Activated CD4-positive, alpha-beta T cell treated with anti-CD3 and anti-CD28 coated beads, Interleukin-2, amount 10 ng/mL, durations not matched to agents 24 days and 14 days (primary cell): ENCODE measurements around the gene PHACTR3. TPM values are rescaled to one million over a fixed set of nuclear protein-coding genes. Genes with fewer than 3 reads are reported as not detected.

Experiments
- DNase-seq: peaks from one replicate; pipeline ENCODE4 v3.0.0; 2022
- H3K27ac Mint-ChIP-seq: one replicate; pipeline ENCODE4 v1.8.0; 2022; ENCODE audit warnings: mild to moderate bottlenecking, mixed read lengths
- H3K27me3 Mint-ChIP-seq: one replicate; pipeline ENCODE4 v1.8.0; 2022; ENCODE audit warnings: mixed read lengths
- H3K36me3 Mint-ChIP-seq: one replicate; pipeline ENCODE4 v1.8.0; 2022; ENCODE audit warnings: low read depth, mild to moderate bottlenecking, mixed read lengths
- H3K4me1 Mint-ChIP-seq: one replicate; pipeline ENCODE4 v1.8.0; 2021; ENCODE audit warnings: mixed read lengths
- H3K4me3 Mint-ChIP-seq: one replicate; pipeline ENCODE4 v1.8.0; 2022; ENCODE audit warnings: mild to moderate bottlenecking, moderate library complexity, mixed read lengths
- H3K9me3 Mint-ChIP-seq: one replicate; pipeline ENCODE4 v1.8.0; 2021; ENCODE audit warnings: mixed read lengths
- intact Hi-C: fragments of 100-400 bp; cut with micrococcal nuclease; formaldehyde crosslinking; loops from one replicate; pipeline ENCODE4 v1.15.1; 2023
- total RNA-seq: library from RNA; stranded (reverse); gene quantifications from 2 replicates; pipeline ENCODE4 v1.2.3, GENCODE V29; 2022

The PHACTR3 gene
- total RNA-seq, 1 donor from 2014 or later = not detected

DNA sequence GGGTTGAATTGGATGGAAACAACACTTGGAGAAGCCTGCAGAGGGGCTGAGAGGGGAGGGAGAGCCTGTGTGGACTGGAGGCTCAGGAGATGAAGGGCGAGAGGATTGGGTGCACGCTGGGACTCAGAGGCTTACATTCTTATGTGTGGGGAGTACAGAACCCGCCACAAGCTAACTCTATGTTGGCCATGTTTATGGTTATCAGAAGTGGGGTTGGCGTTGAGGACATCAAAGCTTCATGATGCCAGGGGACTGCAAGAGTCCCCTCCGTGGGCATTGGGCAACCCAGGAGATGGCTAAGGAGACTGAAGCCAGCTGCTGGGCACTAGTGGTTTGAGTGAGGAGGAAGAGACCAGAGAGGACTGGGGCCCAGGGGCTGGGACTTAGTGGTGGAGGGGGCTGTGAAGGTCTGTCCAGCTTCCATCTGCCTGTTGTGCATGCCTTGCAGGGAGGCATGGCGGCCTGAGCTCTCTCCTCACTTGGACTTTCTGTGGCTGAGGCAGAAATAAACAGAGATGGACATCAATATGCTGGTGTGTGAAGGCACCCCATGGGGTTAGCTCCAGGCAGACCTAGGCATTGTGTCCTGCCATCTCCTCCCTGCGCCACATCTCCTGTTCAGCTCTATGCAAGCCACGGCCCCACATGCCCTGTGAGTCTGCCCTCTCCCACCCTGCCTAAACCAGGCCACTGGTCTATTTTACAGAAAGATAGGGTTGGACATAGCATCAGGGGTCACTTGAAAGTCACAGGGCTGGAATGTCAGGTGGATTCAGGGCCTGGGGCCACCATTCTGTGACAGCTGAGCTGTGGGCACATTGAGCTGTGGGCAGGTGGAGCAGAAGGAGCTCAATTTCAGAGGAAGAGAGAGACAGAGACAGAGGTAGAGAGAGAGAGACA is 61.6 kb downstream of the PHACTR3 start:
- Mint-ChIP-seq H3K9me3 (no peaks in the 10 kb centered on the region), H3K27me3 (no peaks in the 10 kb centered on the region), H3K4me3 (no peak overlapping the region), H3K36me3 (no peaks in the 10 kb centered on the region), H3K27ac (no peak overlapping the region), H3K4me1 (no peaks in the 10 kb centered on the region)
- DNase-seq = no peak
- intact Hi-C loops = no loop called here

DNA sequence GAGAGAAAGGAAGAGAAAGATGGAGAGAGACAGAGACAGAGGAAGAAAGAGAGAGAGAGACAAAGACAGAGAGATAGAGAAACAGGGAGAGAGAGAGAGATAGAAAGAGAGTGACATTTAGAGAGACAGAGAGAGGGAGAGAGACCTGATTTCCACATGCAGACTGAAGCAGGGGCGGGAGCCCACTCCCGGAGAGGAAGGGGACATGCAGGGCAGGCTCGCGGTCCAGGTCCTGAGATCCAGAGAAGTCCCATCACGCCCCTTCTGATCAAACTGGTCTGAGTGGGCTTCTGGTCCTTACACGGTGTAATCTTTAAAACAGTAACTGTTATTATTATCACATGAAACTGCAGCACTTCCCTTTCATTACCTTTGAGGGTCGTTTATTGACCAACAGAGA is 62.2 kb downstream of the PHACTR3 start:
- H3K27ac Mint-ChIP-seq = no peak overlapping the region
- no peak for DNase-seq
- no peaks in the 10 kb centered on the region for H3K9me3 Mint-ChIP-seq
- H3K36me3 Mint-ChIP-seq = no peaks in the 10 kb centered on the region
- intact Hi-C loops = no loop called here
- H3K4me3 Mint-ChIP-seq = no peak overlapping the region
- no peaks in the 10 kb centered on the region for H3K27me3 Mint-ChIP-seq
- H3K4me1 Mint-ChIP-seq = no peaks in the 10 kb centered on the region

DNA sequence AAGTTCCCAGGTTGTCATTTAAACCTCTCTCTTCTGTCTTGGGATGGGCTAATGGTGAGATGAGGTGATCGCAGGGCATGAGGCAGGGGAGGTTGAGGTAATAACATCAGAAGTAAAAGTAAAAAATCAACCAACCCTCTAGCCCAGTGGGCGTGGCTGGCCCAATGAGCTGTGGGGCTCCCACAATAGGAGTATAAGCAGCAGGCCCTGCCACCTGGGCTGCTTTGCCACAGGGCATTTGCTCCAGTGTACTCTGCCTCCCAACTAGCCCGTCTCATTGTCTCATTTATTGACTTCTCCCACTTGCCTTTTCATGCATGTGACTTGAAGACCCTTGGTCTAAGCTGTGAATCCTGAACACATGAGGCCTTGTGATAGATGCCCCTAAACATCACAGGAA is 62.8 kb downstream of the PHACTR3 start:
- no peaks in the 10 kb centered on the region for H3K27me3 Mint-ChIP-seq
- H3K9me3 Mint-ChIP-seq = no peaks in the 10 kb centered on the region
- no peaks in the 10 kb centered on the region for H3K4me1 Mint-ChIP-seq
- no peak overlapping the region for H3K4me3 Mint-ChIP-seq
- H3K36me3 Mint-ChIP-seq = no peaks in the 10 kb centered on the region
- no peak for DNase-seq
- H3K27ac Mint-ChIP-seq = no peak overlapping the region
- intact Hi-C loops = no loop called here

DNA sequence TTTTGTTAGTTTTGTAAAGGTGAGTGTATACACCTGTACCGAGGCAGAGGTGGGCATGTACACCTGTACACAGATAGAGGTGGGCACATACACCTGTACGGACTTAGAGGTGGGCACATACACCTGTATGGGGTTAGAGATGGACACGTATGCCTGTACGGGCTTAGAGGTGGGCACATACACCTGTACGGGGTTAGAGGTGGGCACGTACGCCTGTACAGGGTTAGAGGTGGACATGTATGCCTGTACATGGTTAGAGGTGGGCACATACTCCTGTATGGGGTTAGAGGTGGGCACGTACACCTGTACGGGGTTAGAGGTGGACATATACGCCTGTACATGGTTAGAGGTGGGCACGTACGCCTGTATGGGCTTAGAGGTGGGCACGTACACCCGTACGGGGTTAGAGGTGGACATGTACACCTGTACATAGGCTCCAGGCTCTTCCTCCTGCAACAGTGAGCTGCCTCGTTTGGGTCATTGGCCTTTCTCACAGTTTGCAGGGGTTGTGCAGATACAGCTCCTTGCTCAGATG is 63.7 kb downstream of the PHACTR3 start:
- Mint-ChIP-seq H3K27me3 (no peaks in the 10 kb centered on the region), H3K4me1 (no peaks in the 10 kb centered on the region), H3K9me3 (no peaks in the 10 kb centered on the region), H3K4me3 (no peak overlapping the region), H3K36me3 (no peaks in the 10 kb centered on the region), H3K27ac (no peak overlapping the region)
- DNase-seq = no peak
- intact Hi-C loops = no loop called here

DNA sequence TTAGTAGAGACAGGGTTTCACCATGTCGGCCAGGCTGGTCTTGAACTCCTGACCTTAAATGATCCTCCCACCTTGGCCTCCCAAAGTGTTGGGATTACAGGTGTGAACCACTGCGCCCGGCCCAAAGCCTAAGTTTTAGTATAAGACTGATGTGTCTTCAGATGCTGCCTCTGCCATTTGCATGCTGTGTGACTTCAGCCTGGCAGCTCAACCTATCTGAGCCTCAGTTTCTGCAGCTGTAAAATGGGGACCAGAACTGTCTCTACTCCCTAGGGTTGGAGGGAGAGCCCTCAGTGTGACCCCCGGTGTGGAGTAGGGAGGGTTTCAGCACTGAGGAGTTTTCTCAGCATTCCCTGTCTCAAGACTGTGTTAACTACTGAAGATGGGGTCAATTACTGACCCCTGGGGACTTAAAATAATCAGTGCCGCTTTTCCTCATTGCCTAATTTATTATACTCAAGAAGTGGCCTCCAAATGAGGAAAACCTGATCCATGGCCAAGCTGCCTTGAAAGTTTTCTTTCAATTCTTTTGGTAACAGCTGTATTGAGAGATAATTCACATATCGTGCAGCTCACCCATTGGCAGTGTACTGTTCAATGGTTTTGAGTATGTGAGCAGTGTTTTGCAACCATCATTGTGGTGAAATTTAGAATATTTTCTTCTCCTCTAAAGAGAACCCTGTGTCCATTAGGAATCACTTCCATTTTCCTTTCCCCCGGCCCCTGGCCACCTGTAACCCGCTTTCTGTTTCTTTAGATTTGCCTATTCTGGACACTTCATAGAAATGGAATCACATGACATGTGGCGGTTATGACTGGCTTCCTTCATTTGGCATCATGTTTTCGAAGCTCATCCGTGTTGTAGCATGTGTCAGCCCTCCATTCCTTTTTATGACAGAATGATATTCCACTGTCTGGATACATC is 64.8 kb downstream of the PHACTR3 start:
- DNase-seq = no peak
- intact Hi-C loops = no loop called here
- H3K27me3 Mint-ChIP-seq = no peaks in the 10 kb centered on the region

DNA sequence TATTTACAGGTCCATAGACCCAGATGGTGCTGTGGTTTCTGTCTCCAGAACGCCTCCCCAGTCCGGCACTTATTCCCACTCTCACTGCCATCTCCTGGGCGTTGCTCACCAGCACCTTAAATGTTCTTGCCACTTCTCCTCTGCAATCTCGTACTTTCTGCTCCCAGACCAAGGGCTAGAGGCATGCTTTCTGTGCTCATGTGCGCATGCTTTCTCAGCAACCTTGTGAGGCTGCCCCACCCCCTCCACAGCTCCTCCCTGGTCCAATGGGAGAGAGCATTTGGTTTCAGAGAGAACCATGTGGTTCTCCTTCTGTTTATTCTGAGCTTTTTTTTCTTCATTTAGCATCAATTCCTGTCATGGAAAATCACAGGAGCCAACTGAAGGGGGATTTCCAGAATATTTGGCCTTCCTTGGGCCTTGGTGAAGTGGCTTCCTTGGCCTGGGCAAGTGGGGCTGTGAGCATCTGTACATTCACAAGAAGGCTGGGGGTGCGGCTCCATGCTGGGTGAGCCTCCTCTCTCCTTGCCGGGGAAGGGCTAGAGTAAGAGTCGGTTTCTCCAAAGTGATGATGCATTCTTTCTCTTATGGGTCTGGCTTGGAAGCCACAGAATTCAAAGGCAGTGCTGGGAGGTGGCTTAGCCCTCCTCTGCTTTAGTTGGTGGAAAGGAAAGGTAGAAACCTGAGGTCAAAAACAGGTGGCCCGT is 66.6 kb downstream of the PHACTR3 start:
- Mint-ChIP-seq H3K4me1 (no peaks in the 10 kb centered on the region), H3K27me3 (no peaks in the 10 kb centered on the region), H3K36me3 (no peaks in the 10 kb centered on the region), H3K27ac (no peak overlapping the region), H3K4me3 (no peak overlapping the region), H3K9me3 (no peaks in the 10 kb centered on the region)
- intact Hi-C loops = no loop called here
- no peak for DNase-seq

More for the DNA sequence above, 64.8 kb downstream of the PHACTR3 start:
- Mint-ChIP-seq H3K9me3 (no peaks in the 10 kb centered on the region), H3K4me3 (no peak overlapping the region), H3K4me1 (no peaks in the 10 kb centered on the region), H3K36me3 (no peaks in the 10 kb centered on the region), H3K27ac (no peak overlapping the region)

DNA sequence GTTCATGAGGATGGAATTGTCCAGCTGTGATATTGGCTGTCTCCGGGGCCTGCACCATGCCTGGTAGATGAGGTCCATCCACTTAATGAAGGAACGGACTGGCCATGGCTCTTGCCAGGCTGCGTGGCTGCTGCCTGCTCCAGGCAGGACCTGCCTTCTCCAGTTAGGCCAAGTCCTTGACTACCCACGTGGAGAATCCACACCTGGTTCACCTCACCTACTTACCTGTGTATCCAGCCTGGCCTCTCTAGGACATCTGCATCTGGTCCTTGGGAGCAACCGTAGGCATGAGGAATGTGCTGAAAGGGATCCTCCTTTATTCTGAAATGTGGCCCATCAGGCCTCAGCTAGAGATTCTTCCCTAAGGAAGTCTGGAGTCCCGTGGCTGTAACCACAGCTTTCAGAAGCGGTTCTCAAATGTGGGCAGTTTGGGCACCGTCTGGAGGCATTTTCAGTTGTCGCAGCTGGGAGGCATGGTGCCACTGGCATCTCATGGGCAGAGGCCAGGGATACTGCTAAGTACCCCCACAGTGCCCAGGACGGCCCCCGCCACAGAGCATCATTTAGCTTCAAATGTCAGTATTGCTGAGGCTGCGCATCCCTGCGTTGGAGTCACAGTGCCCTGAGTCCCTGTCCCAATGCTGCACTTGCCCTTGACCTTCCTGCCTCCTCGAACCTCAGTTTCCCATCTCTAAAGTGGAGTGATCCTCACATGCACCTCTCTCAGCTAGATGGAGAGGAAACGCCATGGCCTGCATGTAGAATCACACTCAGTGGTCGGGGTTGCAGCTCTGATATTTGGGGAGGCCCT is 67.5 kb downstream of the PHACTR3 start:
- Mint-ChIP-seq H3K27me3 (no peaks in the 10 kb centered on the region), H3K36me3 (no peaks in the 10 kb centered on the region), H3K27ac (no peak overlapping the region), H3K9me3 (no peaks in the 10 kb centered on the region), H3K4me1 (no peaks in the 10 kb centered on the region), H3K4me3 (no peak overlapping the region)
- DNase-seq = no peak
- intact Hi-C loops = no loop called here

DNA sequence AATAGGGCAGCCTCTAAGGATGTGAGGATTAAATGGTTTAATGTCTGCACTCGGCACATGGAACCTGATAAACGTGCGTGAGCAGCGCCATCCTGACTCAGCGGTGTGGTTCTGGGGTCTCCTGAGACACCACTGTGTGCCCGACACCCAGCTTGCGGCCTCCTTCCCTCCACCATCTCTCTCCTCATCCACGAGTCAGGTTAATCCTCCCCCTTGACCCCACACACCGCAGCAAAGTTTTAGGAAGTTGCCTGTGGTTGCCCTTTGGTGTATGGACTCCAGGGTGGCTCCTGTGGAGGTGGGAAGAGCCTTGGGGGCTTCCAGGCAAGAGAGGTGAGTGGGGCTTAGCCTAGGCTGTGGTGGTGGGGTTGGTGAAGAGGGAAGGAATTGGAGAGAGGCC is 68.2 kb downstream of the PHACTR3 start:
- H3K27ac Mint-ChIP-seq = no peak overlapping the region
- no peaks in the 10 kb centered on the region for H3K4me1 Mint-ChIP-seq
- intact Hi-C loops = no loop called here
- no peak for DNase-seq
- no peaks in the 10 kb centered on the region for H3K9me3 Mint-ChIP-seq
- H3K4me3 Mint-ChIP-seq = no peak overlapping the region
- no peaks in the 10 kb centered on the region for H3K36me3 Mint-ChIP-seq
- no peaks in the 10 kb centered on the region for H3K27me3 Mint-ChIP-seq

DNA sequence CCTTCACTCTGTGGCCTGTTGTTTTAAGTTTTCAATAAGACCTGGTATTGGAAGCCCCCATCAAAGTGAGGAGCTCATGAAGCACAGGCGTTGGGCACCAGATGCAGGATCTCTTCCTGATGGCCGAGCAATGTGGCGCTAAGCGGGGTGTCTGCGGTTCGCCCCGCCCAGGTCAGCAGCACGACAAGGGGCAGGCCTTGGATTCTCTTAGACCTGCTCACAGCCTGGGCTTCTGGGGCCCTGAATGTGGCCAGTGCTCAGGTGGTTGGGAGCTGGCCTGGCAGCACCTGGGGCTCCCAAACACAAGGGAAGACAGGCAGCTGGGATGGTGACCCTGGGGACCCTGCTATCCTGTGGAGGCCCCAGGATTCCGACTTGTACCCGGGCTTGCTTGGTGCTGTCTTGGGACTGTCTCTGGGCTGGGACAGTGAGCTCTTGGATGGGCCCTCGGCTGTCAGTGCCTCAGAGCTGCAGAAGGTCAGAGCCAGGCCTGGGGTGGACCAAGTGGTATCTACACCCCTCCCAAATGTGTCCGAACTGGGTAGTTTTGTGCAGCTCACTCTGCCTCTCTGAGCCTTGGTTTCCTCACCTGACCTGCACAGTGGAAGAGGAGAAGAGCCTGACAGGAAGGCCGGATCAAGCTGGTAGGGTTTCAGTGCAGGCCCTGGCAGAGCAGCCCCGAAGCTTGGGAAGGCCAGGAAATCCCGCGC is 69.1 kb downstream of the PHACTR3 start:
- H3K9me3 Mint-ChIP-seq = no peaks in the 10 kb centered on the region
- intact Hi-C loops = no loop called here
- no peaks in the 10 kb centered on the region for H3K4me1 Mint-ChIP-seq
- no peak overlapping the region for H3K27ac Mint-ChIP-seq
- H3K27me3 Mint-ChIP-seq = peaks cover 2% of the 10 kb centered on the region
- DNase-seq = no peak
- no peaks in the 10 kb centered on the region for H3K36me3 Mint-ChIP-seq
- no peak overlapping the region for H3K4me3 Mint-ChIP-seq

DNA sequence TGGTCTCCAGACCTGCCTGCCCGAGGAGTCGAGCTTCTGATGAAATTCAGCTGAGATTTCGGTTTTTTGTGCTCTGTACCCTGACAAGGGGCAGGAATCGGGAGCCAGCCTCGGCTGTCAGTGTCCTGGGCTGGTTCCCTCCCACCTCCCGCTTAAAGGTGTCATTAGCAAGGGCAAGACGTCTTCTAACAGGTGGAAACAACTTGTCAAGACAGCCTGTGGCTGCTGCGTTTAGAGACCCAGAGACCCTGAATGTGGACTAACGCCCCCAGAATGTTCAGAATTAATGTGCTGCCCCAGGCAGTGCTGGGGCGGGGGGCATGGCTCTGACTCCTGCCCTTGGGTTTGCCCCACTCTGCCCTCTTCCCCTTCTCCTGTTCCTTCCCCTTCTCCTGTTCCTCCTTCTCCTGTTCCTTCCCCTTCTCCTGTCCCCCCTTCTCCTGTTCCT is 69.7 kb downstream of the PHACTR3 start:
- intact Hi-C loops = no loop called here
- no peaks in the 10 kb centered on the region for H3K36me3 Mint-ChIP-seq
- no peaks in the 10 kb centered on the region for H3K4me1 Mint-ChIP-seq
- no peak overlapping the region for H3K4me3 Mint-ChIP-seq
- no peak overlapping the region for H3K27ac Mint-ChIP-seq
- H3K9me3 Mint-ChIP-seq = no peaks in the 10 kb centered on the region
- H3K27me3 Mint-ChIP-seq = peaks cover 3% of the 10 kb centered on the region
- DNase-seq = no peak

DNA sequence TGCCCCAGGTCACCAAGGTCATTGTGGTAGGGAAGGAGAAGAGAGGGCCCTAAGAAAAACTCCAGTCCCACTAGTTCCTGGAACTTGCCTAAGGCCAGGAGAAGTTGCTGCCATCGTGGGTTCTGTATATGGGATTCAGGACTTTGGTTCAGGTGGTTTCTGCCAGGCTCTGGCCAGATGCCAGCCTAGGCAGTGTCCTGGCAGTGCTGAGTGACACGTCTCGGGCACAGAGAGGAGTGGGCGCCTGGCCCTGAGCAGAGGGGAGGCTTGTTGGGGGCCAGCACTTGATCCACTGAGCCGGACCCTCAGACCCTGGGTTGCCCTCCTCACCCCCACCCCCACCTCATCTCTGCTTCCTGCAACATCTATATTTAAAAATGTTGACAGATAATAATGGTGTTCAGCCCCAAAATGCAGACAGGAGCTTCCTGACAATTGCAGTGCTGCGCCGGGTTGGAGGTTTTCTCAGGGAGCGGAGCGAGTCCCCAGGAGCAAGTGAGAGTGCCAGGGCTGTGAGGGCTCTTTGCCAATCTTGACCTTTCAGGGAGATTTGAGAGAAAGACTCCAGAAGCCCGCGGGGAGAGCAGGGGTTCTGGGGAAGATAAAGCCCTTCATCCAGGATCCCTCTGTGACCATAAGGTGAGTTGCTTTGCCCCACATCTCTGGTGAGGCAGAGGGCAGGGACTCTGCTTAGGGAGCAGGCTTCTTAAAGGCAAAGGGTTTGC is 71.9 kb downstream of the PHACTR3 start:
- intact Hi-C loops = no loop called here
- DNase-seq = no peak
- no peaks in the 10 kb centered on the region for H3K36me3 Mint-ChIP-seq
- H3K4me3 Mint-ChIP-seq = no peak overlapping the region
- H3K27ac Mint-ChIP-seq = no peak overlapping the region
- H3K4me1 Mint-ChIP-seq = no peaks in the 10 kb centered on the region
- peaks cover 3% of the 10 kb centered on the region for H3K27me3 Mint-ChIP-seq
- H3K9me3 Mint-ChIP-seq = no peaks in the 10 kb centered on the region

DNA sequence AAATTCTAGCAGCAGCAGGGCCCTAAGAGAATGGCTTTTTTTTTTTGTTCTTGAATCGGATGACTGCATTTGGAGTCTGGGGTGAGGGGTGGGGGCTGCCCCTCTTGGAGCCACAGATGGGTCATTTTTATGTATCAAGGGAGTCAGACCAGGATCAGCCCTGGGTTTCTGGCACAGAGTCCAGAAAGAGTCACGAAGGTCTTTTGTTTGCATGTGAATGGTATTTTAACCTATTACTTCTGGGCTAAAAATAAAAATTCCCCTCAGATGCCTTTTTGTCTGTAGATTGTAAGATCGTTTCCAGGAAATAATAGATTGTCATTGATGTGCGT is 72.5 kb downstream of the PHACTR3 start:
- H3K4me3 Mint-ChIP-seq = no peak overlapping the region
- H3K27me3 Mint-ChIP-seq = peaks cover 3% of the 10 kb centered on the region
- no peaks in the 10 kb centered on the region for H3K4me1 Mint-ChIP-seq
- H3K27ac Mint-ChIP-seq = no peak overlapping the region
- intact Hi-C loops = no loop called here
- no peaks in the 10 kb centered on the region for H3K36me3 Mint-ChIP-seq
- no peak for DNase-seq
- H3K9me3 Mint-ChIP-seq = no peaks in the 10 kb centered on the region
